Neuron (in vitro differentiated cells): ENCODE measurements around the gene FOXP2.
"Not testable (repeated sequence)": the region's sequence is repeated elsewhere in the genome, so short reads cannot be mapped to it uniquely, and the experiment has no call there.

Source experiments
- H2AFZ ChIP-seq: one replicate; pipeline ENCODE4 v1.6.1; 2013; ENCODE audit warnings: low read depth, mild to moderate bottlenecking, inconsistent platforms, low read length, moderate library complexity
- H3K27me3 ChIP-seq: one replicate; pipeline ENCODE4 v1.6.1; 2013; ENCODE audit warnings: low read length; ENCODE audit not compliant: insufficient read depth
- H3K36me3 ChIP-seq: one replicate; pipeline ENCODE4 v1.6.1; 2013; ENCODE audit warnings: low read length; ENCODE audit not compliant: insufficient read depth
- H3K4me1 ChIP-seq: one replicate; pipeline ENCODE4 v1.6.1; 2013; ENCODE audit warnings: low read length; ENCODE audit not compliant: insufficient read depth
- H3K4me3 ChIP-seq: 2 replicates; pipeline ENCODE4 v1.5.1; 2013; ENCODE audit warnings: mild to moderate bottlenecking, low read length, moderate library complexity
- H3K9me3 ChIP-seq: one replicate; pipeline ENCODE4 v1.6.1; 2013; ENCODE audit warnings: low read length

Gene FOXP2

DNA sequence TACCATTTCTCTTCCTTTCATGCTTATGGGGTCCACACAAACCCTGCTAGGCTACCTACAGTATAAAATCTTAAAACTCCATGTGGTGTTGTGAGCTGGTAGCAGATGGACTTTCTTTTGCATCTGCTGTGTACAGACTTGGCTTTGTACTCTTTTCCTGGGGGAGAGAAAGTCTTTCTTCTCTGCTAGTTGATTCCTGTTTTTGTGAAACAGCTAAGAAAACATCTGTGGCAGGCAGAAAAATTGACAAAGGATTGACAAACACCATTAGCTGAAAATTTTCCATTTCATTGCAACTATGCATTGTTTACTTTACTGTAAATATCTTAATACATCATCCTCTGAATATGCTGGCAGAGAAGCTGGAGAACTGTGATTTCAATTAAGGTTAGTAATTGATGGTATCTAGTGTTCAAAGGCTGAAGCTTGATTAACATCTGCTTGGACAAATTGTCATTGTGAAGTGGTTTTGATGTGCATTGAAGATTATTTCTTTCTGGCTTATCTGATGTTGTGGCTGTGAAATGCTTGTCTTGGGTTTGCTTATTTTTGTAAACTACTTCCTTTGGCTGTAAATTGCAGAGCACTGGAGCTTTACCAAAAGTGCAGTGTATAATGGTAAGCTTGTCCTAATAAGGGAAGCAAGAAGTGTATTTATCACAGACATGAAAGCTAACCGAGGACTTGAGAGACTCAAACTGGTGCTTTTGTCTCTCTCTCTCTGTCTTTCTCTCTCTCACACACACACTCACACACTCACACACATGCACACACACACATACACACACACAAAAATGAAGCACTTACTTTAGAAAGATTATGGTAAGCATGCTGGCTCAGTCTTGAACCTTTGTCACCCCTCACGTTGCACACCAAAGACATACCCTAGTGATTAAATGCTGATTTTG, at the start of gene FOXP2:
Gene FOXP2, plus strand, starts transcription at position 660 of the 908 bp plus-strand sequence. CDS start 11,697 bp downstream, outside the sequence.
- peaks cover 66% of the 10 kb centered on the region for H3K4me1 ChIP-seq
- no peaks in the 10 kb centered on the region for H3K27me3 ChIP-seq
- no peaks in the 10 kb centered on the region for H3K36me3 ChIP-seq
- peak within 1 kb of the TSS; percentile 57 for H3K4me3 ChIP-seq
- no peaks in the 10 kb centered on the region for H3K9me3 ChIP-seq
- peak within 1 kb of the TSS; percentile 39 for H2AFZ ChIP-seq

DNA sequence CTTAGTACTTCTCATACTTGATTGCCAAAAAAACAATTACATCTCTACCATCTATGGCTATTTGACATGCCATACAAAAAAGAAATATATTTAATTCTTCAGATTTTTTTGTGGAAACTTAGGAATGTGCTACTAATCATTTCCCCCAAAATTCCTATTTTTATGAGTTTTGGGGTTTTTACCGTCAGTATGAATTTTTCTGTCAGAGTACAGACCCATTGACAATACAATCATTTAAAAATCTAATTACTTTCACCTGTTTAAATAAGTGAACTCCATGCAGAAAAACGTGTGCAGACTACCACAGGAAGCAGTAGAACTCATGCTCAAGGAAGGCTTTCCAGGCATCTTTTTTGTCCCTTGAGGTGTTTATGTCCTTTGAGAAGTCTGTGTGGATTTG, 48.8 kb upstream of the FOXP2 start:
- Histone ChIP-seq H3K4me1 (peaks cover 17% of the 10 kb centered on the region), H3K4me3 (no peak overlapping the region), H2AFZ (no peak overlapping the region), H3K9me3 (no peaks in the 10 kb centered on the region), H3K27me3 (no peaks in the 10 kb centered on the region), H3K36me3 (no peaks in the 10 kb centered on the region)

DNA sequence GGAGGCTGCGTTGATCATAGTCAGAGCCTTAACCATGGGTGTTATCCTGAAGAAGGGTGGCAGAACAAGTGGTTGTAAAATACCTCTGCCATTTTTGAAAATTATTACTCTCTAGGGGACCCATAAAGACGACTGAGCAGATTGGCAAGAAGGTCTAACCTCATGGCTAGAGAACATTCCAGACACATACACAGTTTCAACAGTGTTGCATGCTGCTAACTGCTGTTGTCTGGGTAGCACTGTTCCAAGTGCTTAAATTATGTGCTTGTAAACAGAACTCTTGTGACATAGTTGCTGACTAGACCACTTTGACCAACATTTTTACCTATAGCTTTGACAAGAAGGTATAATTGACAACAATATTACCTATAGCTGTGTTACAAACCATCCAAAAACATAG, 46.1 kb upstream of the FOXP2 start:
- no peak overlapping the region for H3K4me3 ChIP-seq
- peaks cover 17% of the 10 kb centered on the region for H3K4me1 ChIP-seq
- no peaks in the 10 kb centered on the region for H3K36me3 ChIP-seq
- no peaks in the 10 kb centered on the region for H3K27me3 ChIP-seq
- H2AFZ ChIP-seq: no peak overlapping the region
- H3K9me3 ChIP-seq: no peaks in the 10 kb centered on the region

DNA sequence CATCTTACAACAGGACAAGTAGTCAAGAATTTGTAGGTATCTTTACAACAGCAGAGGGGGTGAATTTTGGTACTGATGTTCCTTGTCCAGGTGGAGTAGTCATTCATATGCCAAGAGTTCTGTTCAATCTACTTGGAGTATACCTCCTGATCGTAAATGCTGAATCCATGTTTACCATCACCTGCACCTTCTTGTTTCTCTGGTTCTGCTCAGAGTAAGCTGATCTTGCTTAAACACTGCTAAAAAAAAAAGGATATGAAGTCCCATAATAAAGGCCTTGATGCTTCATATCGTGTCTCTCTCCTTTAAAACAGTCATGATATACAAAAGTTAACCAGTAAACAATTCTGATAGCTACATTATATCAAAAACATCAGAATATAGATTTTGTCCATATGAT, 45.3 kb upstream of the FOXP2 start:
- H3K27me3 ChIP-seq: no peaks in the 10 kb centered on the region
- no peak overlapping the region for H2AFZ ChIP-seq
- peaks cover 12% of the 10 kb centered on the region for H3K4me1 ChIP-seq
- no peaks in the 10 kb centered on the region for H3K36me3 ChIP-seq
- H3K9me3 ChIP-seq: no peaks in the 10 kb centered on the region
- no peak overlapping the region for H3K4me3 ChIP-seq

DNA sequence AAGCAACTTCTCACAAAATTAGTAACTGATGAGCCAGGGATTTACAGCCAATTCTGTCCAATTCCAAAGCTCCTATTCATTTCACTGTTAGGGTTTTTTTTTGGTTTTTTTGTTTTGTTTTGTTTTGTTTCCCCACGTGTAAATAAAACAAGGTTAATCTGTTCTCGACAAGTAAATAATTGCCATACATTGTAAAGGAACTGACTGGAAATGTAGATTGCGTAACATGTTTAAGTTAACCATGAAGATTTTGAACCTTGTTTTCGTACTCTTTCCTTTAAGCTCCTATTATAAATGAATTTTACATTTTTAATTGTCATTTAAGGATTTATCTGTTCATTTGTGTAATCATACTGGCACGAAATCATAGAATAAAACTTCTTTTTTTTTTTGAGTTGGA, 42.0 kb upstream of the FOXP2 start:
- H3K36me3 ChIP-seq: no peaks in the 10 kb centered on the region
- H3K4me1 ChIP-seq: no peaks in the 10 kb centered on the region
- H3K9me3 ChIP-seq: no peaks in the 10 kb centered on the region
- no peak overlapping the region for H2AFZ ChIP-seq
- H3K4me3 ChIP-seq: no peak overlapping the region
- H3K27me3 ChIP-seq: no peaks in the 10 kb centered on the region

DNA sequence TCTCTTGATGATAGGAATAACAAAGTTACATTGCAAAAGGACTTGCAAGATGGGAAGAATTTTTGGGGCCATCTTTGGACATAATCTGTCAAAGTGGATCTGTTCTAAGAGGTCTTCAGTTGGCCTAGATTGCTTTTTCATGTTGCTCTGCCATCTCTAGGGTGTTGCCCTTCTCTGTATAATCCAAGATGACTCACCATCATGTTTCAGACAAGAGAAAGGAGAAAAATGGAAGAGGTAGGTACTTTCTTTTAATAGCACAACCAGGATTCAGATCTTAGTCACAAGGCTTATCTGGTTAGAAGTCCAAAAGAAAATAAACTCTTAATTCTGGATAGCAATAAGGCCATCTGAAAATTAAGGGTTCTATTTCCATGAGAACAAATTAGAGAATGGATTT, 38.7 kb upstream of the FOXP2 start:
- Histone ChIP-seq H3K27me3 (no peaks in the 10 kb centered on the region), H2AFZ (no peak overlapping the region), H3K36me3 (no peaks in the 10 kb centered on the region), H3K4me1 (no peaks in the 10 kb centered on the region), H3K4me3 (no peak overlapping the region), H3K9me3 (no peaks in the 10 kb centered on the region)

DNA sequence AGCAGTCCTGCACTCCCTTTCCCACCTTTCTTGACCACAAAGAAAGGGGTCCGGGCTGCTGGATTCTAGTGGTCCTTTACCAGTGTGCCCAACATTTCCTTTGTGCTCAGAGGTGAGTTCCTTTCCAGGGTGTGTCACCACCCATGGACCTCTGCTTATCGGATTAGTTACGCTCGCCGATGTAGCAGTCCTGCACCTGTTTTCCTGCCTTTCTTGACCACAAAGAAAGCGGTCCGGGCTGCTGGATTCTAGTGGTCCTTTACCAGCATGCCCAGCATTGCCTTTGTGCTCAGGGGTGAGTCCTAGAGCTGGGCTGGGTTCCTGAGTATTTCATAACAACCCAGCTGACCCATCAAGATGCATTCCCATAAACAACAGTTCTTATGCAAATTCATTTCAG, 30.7 kb upstream of the FOXP2 start:
- not testable (repeated sequence) for H3K27me3 ChIP-seq, H3K4me3 ChIP-seq, H3K4me1 ChIP-seq, H3K9me3 ChIP-seq, H2AFZ ChIP-seq, H3K36me3 ChIP-seq

DNA sequence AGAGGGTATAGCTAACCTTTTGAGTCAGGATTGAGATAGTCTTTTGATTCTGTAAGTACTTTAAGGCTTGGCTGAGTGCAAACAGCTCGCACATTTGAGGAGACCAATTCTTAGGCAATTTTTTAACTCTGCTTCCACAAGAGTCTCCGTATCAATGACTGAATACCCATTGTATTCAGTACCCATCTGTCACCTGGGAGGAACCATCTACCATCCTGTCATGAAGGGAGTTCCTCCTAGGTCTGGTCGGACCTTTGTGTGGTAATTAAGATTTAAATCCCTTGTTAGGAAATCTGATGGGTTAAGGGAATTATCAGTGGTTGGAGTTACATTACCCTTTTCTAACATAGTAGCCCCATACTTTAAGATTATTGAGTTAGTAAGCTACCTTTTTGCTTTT, 30.3 kb upstream of the FOXP2 start:
- not testable (repeated sequence) for H3K4me1 ChIP-seq, H2AFZ ChIP-seq

DNA sequence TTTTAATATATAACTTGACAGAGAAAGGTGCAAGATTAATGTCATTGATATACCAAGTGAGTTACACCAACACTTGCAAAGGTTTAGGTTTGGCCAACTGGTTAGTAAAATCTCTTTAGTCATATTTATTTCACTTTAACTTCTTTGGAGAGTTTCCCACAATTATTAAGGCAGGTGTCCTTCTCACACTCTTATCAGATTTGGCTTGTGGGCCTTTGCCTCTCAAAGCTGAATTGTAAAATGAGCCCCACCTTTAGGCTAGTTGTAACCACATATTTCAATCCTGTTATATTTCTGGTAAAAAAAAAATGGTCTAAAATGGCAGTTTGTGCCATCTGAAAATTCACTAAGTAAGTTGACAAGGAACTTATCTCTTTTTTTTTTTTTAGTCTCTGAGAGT, 26.6 kb upstream of the FOXP2 start:
- Histone ChIP-seq H3K4me1 (no peaks in the 10 kb centered on the region), H3K9me3 (no peaks in the 10 kb centered on the region), H2AFZ (no peak overlapping the region), H3K27me3 (no peaks in the 10 kb centered on the region), H3K4me3 (no peak overlapping the region), H3K36me3 (no peaks in the 10 kb centered on the region)

More for the DNA sequence above, 30.3 kb upstream of the FOXP2 start:
- not testable (repeated sequence) for H3K9me3 ChIP-seq, H3K36me3 ChIP-seq, H3K4me3 ChIP-seq, H3K27me3 ChIP-seq

DNA sequence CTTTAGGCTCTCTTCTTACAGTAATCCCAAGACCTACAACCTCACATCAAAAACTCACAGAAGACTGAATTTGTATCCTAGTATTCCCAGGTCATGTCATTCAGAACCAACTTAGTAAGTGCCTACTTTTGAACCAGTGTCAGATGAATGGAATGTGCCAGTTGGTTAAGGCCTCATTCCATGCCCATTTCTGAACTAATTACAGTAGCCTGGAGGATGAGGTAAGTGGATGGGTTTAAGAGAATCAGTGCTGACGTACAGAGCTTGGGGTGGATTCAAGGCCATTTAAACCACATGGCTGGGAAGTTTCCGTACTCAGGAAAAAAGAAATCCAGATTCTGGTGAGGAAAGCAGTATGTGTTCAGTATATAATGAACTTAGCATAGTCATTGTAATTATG, 21.9 kb upstream of the FOXP2 start:
- H3K4me3 ChIP-seq: no peak overlapping the region
- H3K27me3 ChIP-seq: no peaks in the 10 kb centered on the region
- H3K9me3 ChIP-seq: no peaks in the 10 kb centered on the region
- H3K36me3 ChIP-seq: no peaks in the 10 kb centered on the region
- H2AFZ ChIP-seq: no peak overlapping the region
- H3K4me1 ChIP-seq: no peaks in the 10 kb centered on the region

DNA sequence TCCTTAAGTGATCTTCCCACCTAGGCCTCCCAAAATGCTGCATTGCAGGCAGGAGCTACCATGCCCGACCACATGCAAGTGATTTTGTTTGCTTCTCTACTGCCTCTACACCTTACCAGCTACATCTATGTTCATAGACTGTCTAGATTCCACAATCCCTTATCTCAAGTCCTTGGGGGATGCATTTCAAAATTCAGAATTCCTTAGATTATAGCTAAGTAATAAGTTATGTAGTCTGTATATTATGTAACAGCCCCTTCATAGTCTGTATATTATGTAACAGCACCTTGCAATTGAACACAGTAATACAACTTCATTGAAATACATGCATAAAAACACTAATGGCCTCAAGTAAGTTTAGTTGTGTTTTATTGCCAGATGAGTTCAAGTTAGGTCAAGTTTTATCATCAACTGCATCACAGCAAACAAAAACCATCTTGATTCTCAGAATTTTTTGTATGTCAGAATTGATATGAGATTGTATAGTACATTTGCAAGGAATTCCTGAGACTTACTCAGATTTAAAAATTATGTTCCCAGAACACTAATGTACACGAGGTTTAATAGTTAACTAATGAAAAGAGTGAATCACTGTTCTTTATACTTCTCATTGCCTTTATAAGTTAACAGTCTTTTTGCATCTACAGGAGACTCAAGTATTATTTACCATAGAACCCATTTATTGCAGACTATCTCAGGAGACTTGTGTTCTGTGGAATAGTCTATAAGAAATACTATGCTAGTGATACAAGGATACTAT, 11.6 kb upstream of the FOXP2 start:
- Histone ChIP-seq H3K36me3 (no peaks in the 10 kb centered on the region), H3K9me3 (no peaks in the 10 kb centered on the region), H2AFZ (no peak overlapping the region), H3K4me3 (no peak overlapping the region), H3K4me1 (no peaks in the 10 kb centered on the region), H3K27me3 (no peaks in the 10 kb centered on the region)

DNA sequence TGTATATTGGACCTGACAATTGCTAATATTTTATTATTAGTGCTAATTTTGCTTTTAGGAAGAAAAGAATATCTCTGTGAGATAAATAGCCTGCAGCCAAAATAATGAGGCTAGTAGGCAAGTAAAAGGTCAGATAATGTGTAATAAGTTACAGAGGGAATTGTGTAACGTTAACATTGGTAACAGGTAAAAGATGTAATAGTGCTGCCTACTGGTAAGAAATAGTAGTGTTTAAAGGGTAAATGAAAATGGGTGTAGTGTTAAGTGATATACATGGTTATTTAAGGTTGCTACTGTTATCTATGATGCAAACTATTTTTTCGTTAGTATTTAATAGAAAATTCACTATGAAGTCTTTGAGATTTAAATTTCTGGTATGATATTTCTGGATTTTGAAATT, 9.2 kb upstream of the FOXP2 start:
- H2AFZ ChIP-seq: no peak overlapping the region
- H3K36me3 ChIP-seq: no peaks in the 10 kb centered on the region
- H3K4me1 ChIP-seq: no peaks in the 10 kb centered on the region
- no peak overlapping the region for H3K4me3 ChIP-seq
- no peaks in the 10 kb centered on the region for H3K27me3 ChIP-seq
- H3K9me3 ChIP-seq: no peaks in the 10 kb centered on the region

DNA sequence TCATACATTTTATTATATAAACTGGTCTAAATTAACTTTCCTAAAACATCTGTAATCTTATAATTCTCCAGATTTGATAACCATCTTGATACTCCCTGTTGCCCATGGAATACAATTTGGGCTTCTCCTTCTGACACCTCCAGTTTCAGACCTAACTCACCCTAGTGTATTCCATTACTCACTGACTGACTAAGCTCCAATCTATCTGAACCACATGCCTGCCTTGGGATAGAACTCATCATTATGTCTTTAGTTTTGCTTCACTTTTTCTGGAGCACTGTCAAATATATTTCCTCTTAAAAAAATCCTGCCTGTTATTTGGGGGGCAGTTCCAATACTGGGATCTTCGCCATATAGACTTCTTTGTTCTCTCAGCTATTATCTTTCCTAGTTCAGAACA, 4.9 kb upstream of the FOXP2 start:
- H3K36me3 ChIP-seq: no peaks in the 10 kb centered on the region
- H3K9me3 ChIP-seq: no peaks in the 10 kb centered on the region
- no peak overlapping the region for H3K4me3 ChIP-seq
- H3K4me1 ChIP-seq: peaks cover 36% of the 10 kb centered on the region
- no peak overlapping the region for H2AFZ ChIP-seq
- H3K27me3 ChIP-seq: no peaks in the 10 kb centered on the region
